Epithelial cell of esophagus (primary cell): ENCODE measurements around the gene UBAC2.
A peak's percentile ranks its signal among the peaks of the same experiment; 100 is the strongest.

Experiments used
- DNase-seq: peaks from one replicate; pipeline ENCODE4 v3.0.0; 2010; ENCODE audit warnings: low read depth
- H3K4me3 ChIP-seq: 2 replicates; pipeline ENCODE4 v1.5.1; 2011; ENCODE audit warnings: mild to moderate bottlenecking, low read length, control low read depth
- TF ChIP-seq, protein P1 (sequence below): IDR thresholded peaks from 2 replicates; pipeline ENCODE4 v1.5.1; 2011; ENCODE audit warnings: low read depth, mild to moderate bottlenecking, low read length, control low read depth, inconsistent platforms; ENCODE audit not compliant: insufficient read depth; ENCODE audit errors: missing control alignments

The UBAC2 gene

DNA sequence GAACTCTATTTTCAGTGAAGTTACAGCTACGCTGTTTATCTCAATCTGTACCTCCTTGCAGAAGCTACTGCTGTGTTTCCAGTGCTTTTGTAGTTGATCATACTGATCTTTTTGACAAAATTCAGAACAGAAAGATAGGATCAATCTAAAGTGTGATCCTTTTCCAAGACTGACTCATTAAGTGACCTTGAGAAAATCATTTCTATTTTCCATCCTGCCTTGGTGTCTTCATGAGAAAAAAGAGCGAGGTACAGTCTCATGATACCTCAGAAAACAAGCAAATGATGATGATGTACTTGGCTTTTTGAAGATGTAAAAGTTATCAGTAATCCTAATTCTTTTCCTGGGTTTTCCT is 152.6 kb downstream of the UBAC2 start:
- no peak for DNase-seq
- H3K4me3 ChIP-seq, result no peak overlapping the region
- TF ChIP-seq, protein P1, sequence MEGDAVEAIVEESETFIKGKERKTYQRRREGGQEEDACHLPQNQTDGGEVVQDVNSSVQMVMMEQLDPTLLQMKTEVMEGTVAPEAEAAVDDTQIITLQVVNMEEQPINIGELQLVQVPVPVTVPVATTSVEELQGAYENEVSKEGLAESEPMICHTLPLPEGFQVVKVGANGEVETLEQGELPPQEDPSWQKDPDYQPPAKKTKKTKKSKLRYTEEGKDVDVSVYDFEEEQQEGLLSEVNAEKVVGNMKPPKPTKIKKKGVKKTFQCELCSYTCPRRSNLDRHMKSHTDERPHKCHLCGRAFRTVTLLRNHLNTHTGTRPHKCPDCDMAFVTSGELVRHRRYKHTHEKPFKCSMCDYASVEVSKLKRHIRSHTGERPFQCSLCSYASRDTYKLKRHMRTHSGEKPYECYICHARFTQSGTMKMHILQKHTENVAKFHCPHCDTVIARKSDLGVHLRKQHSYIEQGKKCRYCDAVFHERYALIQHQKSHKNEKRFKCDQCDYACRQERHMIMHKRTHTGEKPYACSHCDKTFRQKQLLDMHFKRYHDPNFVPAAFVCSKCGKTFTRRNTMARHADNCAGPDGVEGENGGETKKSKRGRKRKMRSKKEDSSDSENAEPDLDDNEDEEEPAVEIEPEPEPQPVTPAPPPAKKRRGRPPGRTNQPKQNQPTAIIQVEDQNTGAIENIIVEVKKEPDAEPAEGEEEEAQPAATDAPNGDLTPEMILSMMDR, result no peak

DNA sequence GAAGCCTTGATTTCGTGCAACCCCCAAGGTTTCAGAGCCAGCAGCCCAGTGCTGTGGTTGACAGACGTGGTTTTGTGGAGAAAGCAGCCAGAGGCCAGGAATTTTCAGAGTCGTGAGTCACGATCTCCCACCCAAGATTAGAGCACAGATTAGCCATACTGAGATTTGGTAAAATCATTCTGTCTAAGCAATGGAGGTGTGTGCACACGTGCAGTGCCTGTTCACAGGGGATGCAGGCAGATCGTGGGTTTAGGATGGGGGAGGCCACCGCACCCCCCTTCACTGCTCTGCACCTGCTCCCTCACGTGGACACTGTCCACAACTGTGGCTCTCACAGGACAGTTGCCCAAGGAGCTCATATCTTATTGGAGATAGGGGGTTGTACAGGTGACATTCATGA is 153.2 kb downstream of the UBAC2 start:
- DNase-seq, result no peak
- TF ChIP-seq, protein P1, result no peak
- H3K4me3 ChIP-seq, result no peak overlapping the region

DNA sequence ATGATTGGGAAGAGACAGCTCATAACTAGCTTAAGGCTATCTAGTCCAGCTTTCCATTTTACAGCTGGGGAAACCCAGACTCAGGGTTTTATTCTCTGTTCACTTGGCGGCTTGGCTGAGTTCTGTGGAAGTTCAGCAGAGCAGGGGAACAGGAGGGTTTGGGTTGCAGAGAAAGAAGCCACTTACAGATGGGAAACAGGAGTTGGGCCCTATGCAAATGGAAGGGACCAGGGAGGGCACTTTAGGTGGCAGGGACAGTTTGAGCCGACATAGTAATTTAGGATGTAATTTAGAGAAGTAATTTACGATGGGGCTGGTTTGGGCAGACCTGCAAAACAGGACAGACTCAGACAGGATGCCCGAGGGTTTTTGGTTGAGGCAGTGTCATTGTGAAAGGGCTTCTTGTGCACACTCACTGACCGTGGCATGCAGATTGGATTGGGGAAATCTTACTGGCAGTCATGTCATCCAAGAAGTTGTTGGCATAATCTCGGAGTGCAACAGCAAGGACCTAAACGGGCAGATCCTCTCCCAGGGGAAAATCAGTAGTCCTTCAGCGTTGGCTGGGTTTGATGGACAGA is 153.8 kb downstream of the UBAC2 start:
- TF ChIP-seq, protein P1, result no peak
- peak; percentile 82 for DNase-seq
- no peak overlapping the region for H3K4me3 ChIP-seq

DNA sequence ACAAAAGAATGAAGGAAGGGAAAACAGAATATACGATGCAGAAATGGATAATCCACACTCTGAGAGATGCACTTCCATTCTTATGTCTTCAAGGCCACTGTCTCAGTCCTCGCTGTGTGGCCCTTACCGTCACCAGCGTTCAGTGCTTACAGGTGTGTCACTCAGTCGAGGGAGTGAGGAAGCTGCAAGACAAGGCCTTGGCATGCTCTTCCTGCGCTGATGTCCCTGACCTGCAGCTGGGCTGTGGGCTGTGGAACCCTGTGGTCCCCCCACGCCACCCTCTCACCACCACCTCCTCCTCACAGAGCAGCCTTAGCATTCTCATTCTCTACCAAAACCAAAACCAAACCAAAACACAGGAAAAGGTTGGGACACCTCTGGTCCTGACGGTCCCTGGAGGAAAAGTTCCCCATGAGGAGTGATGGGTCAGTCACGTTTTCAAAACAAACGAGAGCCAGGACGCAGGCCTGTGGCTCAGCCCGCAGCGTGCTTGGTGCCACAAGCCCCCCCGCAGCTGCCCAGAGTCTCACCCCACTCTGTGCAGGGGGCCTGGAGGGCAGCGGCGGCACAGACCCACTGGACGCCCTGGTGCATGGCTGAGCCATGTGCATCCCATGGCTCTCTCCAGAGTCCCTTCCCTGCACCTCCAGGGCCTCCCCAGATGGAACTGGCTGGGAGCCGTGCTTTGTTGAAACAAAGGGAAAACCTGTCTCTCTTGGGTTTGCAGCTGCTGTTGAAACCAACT is 154.8 kb downstream of the UBAC2 start:
- no peak for DNase-seq
- TF ChIP-seq, protein P1, result no peak
- H3K4me3 ChIP-seq, result no peak overlapping the region

DNA sequence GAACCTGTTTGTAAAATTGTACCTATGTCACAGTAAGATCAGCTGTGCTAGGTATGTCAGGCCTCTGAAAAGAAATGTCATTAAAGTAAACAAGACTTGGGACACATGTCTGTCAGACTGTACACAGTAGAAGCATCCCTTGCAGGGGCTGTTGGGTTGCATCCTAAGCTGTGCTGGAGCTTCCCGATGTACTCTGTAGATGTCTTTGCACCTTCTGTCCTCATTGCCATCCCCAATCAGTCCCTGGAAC is 155.3 kb downstream of the UBAC2 start:
- H3K4me3 ChIP-seq, result no peak overlapping the region
- no peak for DNase-seq
- TF ChIP-seq, protein P1, result no peak

DNA sequence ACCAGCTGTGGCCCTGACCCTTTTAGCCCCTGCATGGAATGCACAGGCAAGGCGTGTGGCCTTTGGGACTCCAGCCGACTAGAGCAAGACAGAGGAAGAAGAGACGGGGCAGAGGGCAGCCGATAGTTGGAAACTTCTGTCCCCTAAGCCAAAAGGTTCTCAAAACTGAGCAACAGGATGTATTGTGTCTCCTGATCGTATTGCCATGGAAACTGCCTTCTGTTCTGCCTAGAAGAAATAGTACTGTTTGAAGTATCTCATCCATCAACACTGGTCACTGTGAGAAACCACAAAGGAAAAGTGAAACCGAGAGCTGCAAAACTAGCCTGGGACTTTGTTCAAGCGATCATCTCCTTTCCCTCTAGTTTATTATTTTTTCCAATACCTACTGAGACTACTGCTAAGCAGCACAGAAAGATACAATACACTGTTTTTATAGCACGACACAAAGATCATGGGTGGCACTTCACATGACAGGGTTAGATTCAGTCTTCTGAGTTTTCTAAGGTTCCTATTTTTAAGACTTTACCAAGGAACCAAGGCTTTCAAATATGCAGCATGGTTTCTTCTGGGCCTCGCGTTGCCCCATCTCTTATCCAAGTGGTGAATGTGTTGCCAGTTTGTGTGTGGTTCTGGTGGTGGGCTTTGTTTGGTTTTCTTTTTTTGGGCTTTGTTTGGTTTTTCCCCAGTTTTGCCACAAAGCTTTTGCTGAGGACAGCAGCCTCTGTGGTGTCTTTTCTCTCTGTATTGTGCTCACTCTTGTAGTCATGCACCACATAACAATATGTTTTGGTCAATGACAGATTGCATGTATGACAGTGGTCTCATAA is 155.8 kb downstream of the UBAC2 start:
- no peak for DNase-seq
- TF ChIP-seq, protein P1, result no peak
- H3K4me3 ChIP-seq, result no peak overlapping the region
